ENCODE results near the gene PLPPR1.
"Not testable (repeated sequence)": the region's sequence is repeated elsewhere in the genome, so short reads cannot be mapped to it uniquely, and the experiment has no call there.

Gene PLPPR1

DNA sequence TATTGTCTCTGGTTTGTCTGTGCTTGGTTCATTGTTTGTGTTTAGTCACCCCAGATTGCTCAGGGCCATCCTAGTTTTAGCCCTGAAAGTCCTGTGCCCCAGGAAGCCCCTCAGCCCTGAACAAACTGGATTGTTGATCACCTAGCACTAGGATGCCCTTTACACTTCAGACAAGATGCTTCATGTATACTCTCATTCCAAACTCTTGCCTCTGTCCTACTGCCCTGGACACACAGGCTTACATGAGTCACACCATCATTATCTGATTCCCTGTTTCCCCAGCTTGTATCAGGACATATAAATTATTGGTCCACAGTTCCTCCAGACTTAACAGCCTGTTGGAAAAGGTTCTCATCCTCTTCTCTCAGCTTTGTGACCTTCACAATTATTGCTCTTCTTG is 236.2 kb downstream of the PLPPR1 start:
- H3K9me3 ChIP-seq (ENCODE audit: control insufficient read depth, low read depth, low read length) = no peaks in the 10 kb centered on the region
- H3K4me1 ChIP-seq (ENCODE audit: control insufficient read depth, low read depth, low read length) = peaks cover 6% of the 10 kb centered on the region
- H3K36me3 ChIP-seq (ENCODE audit: control insufficient read depth, low read depth, low read length) = no peaks in the 10 kb centered on the region
- no peak overlapping the region for H3K27ac ChIP-seq (ENCODE audit: low read length)
- no peaks in the 10 kb centered on the region for H3K27me3 ChIP-seq (ENCODE audit: control insufficient read depth, insufficient read depth, low read length)
- H3K4me3 ChIP-seq (ENCODE audit: low read length) = no peak overlapping the region
- H3K9ac ChIP-seq (ENCODE audit: low read length) = no peak overlapping the region

DNA sequence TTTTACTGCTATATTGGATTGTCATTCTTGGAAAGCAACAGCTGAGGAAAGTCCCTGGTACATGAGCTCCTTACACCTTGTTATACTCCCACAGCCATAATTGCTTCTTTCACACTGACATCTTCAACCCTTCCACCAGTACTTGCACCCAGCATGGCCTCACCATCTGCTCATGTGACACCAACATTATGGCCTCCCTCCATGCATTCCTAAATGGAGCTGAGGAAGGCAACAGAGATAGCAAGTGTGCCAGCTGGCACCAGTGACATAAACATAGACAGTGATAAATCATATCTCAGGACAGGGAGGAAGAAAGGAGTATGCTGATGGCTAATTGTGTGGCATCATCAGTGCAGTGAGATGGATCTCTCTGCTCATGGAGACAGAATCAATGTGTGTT is 236.7 kb downstream of the PLPPR1 start:
- Histone ChIP-seq H3K4me1 (ENCODE audit: control insufficient read depth, low read depth, low read length) (peaks cover 11% of the 10 kb centered on the region), H3K36me3 (ENCODE audit: control insufficient read depth, low read depth, low read length) (no peaks in the 10 kb centered on the region), H3K9ac (ENCODE audit: low read length) (no peak overlapping the region), H3K4me3 (ENCODE audit: low read length) (no peak overlapping the region), H3K27me3 (ENCODE audit: control insufficient read depth, insufficient read depth, low read length) (no peaks in the 10 kb centered on the region), H3K9me3 (ENCODE audit: control insufficient read depth, low read depth, low read length) (no peaks in the 10 kb centered on the region), H3K27ac (ENCODE audit: low read length) (no peak overlapping the region)

DNA sequence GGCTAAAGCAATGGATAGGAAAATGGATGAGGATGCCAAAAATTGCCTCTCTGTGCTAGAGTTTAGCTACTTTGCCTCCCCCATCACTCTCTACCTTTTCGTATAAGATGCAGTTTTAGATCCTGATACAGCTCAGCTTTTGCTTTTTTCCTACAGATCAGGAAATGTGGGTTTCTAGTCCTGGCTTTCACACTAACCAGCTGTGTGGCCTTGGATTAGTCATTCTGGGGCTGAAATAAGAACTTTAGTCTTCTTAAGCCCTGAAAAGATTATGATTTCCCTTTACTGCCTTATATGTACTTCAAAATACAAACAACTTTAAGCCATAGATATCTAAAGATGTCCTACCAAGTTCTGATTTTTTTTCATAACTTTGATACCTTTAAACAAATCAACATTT is 239.9 kb downstream of the PLPPR1 start:
- H3K9ac ChIP-seq (ENCODE audit: low read length) = no peak overlapping the region
- peaks cover 20% of the 10 kb centered on the region for H3K4me1 ChIP-seq (ENCODE audit: control insufficient read depth, low read depth, low read length)
- no peaks in the 10 kb centered on the region for H3K9me3 ChIP-seq (ENCODE audit: control insufficient read depth, low read depth, low read length)
- no peaks in the 10 kb centered on the region for H3K36me3 ChIP-seq (ENCODE audit: control insufficient read depth, low read depth, low read length)
- H3K27me3 ChIP-seq (ENCODE audit: control insufficient read depth, insufficient read depth, low read length) = no peaks in the 10 kb centered on the region
- H3K27ac ChIP-seq (ENCODE audit: low read length) = no peak overlapping the region
- no peak overlapping the region for H3K4me3 ChIP-seq (ENCODE audit: low read length)

DNA sequence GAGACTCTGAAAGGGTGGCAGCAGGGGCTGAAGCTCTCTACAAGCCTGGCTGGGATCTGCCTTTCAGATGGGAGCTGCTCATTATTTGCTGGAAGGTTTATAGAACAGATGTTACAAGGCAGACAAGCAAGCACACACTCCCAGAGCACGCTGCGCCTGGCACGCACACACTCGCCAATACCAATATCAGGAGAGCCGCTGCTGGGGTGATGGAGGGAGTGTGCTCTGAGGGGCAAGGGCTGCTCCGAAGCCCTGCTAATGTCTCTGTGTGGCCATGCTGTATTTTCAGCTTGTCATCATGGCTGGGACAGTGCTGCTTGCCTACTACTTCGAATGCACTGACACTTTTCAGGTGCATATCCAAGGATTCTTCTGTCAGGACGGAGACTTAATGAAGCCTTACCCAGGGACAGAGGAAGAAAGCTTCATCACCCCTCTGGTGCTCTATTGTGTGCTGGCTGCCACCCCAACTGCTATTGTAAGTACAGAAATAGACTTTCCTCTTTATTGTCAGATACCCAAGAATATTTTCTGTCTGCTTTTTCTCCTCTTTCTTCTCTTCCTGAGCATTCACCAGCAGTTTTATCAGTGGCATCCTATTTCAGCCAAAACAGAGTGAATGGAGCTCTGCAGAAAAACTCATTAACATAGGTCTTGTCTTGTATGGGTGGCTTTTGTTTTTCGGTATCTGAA is 241.2 kb downstream of the PLPPR1 start:
- Histone ChIP-seq H3K4me1 (ENCODE audit: control insufficient read depth, low read depth, low read length) (peaks cover 20% of the 10 kb centered on the region), H3K9ac (ENCODE audit: low read length) (no peak overlapping the region), H3K4me3 (ENCODE audit: low read length) (no peak overlapping the region), H3K36me3 (ENCODE audit: control insufficient read depth, low read depth, low read length) (no peaks in the 10 kb centered on the region), H3K27me3 (ENCODE audit: control insufficient read depth, insufficient read depth, low read length) (no peaks in the 10 kb centered on the region), H3K9me3 (ENCODE audit: control insufficient read depth, low read depth, low read length) (no peaks in the 10 kb centered on the region), H3K27ac (ENCODE audit: low read length) (no peak overlapping the region)

DNA sequence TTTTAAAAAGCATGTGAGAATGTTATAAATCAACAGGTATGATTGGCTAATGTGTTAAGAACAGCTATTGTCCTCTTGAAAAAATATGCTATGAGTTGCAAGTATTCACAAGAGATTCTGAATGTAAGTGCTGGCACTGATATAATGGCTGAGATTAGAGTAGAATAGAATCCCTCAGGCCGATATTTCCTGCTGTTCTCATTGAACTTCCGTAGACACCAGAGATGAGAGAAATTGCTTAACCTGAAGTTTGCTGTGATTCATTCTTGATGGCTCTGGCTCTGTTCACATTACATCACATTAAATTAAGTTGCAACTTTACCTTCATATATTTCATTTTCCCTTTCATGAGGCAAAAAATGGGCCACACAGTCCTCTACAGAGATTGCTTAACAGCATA is 241.8 kb downstream of the PLPPR1 start:
- H3K9me3 ChIP-seq (ENCODE audit: control insufficient read depth, low read depth, low read length) = no peaks in the 10 kb centered on the region
- no peak overlapping the region for H3K27ac ChIP-seq (ENCODE audit: low read length)
- H3K27me3 ChIP-seq (ENCODE audit: control insufficient read depth, insufficient read depth, low read length) = no peaks in the 10 kb centered on the region
- no peak overlapping the region for H3K4me3 ChIP-seq (ENCODE audit: low read length)
- no peaks in the 10 kb centered on the region for H3K36me3 ChIP-seq (ENCODE audit: control insufficient read depth, low read depth, low read length)
- peaks cover 20% of the 10 kb centered on the region for H3K4me1 ChIP-seq (ENCODE audit: control insufficient read depth, low read depth, low read length)
- H3K9ac ChIP-seq (ENCODE audit: low read length) = no peak overlapping the region

DNA sequence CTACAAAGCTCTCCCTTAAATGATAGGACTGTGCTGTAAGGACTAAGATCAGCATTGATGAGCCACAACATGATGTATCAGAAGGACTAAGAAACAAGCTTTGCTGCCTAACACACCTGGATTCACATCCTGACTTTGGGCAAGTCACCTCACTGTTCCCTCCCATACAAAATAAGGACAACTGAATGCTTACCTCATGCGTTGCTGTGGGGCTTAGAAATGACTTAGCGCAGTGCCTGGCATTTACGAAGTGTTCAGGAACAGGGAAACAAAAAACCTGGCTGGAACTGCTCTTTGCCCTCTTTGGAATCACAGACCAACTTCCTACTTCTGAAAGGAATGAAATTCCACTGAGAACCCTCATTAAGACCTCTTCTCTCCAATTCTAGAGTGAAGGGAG is 242.6 kb downstream of the PLPPR1 start:
- Histone ChIP-seq H3K9me3 (ENCODE audit: control insufficient read depth, low read depth, low read length) (no peaks in the 10 kb centered on the region), H3K4me1 (ENCODE audit: control insufficient read depth, low read depth, low read length) (peaks cover 20% of the 10 kb centered on the region), H3K36me3 (ENCODE audit: control insufficient read depth, low read depth, low read length) (no peaks in the 10 kb centered on the region), H3K9ac (ENCODE audit: low read length) (no peak overlapping the region), H3K27ac (ENCODE audit: low read length) (no peak overlapping the region), H3K27me3 (ENCODE audit: control insufficient read depth, insufficient read depth, low read length) (no peaks in the 10 kb centered on the region), H3K4me3 (ENCODE audit: low read length) (no peak overlapping the region)

DNA sequence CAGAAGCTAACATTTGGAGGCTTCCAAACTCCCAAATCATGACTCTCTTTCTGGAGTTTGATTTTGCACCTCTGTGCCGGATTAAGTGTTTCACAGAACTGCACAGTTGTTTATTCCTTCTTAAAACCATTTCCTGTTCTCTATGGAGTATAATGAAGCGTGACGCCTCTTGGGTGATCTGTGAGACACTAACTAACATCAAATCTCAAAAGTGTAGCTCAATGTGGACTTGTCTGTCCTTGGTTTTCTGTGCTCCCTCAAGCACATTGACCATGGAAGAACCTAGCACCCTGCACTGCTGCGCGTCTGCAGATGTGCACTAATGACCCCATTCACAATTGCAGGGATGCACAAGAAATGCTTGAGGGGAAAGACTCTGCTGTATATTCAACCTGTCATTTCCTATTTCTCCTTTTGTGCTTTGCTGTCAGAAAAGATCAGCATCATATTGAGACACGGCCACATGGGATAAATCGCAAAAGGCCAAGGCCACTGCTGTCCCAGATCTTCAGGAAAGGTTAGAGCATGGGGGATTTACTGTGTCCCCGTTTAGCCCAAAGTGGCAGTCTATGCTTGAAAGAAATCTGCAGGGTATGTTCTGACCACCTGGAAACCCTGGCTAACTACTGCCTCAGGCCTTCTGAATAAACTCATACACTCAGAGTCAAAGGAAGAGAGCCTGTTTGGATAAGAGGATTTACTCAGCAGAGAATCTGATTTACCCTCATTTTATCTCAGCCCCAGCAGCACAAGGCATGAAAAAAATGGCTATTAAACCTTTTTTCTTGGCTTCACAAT is 246.6 kb downstream of the PLPPR1 start:
- Histone ChIP-seq H3K4me1 (ENCODE audit: control insufficient read depth, low read depth, low read length) (peaks cover 10% of the 10 kb centered on the region), H3K27me3 (ENCODE audit: control insufficient read depth, insufficient read depth, low read length) (no peaks in the 10 kb centered on the region), H3K36me3 (ENCODE audit: control insufficient read depth, low read depth, low read length) (no peaks in the 10 kb centered on the region), H3K9ac (ENCODE audit: low read length) (no peak overlapping the region), H3K27ac (ENCODE audit: low read length) (no peak overlapping the region), H3K4me3 (ENCODE audit: low read length) (no peak overlapping the region), H3K9me3 (ENCODE audit: control insufficient read depth, low read depth, low read length) (no peaks in the 10 kb centered on the region)

DNA sequence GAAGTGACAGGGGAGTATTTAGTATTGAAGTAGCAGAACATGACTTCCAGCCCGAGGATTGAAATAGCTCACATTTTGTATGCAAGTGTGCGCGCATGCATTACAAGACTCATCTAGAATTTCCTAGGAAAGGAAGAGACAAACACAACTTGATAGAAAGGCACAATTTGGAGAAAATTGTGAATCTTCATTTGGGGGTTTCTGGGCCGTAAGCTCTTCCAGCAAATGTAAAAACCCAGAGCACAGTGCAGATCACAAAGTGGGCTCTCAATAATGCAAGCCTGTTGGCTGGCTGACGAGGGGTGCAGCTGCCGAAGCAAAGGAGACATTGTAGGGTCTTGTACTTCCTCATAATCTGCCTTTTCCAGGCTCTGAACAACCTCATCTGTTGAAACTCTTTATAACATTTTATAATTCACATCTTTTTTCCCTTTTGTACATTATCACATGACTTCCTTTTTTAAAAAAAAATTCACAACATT is 247.3 kb downstream of the PLPPR1 start:
- Histone ChIP-seq H3K4me1 (ENCODE audit: control insufficient read depth, low read depth, low read length) (peaks cover 4% of the 10 kb centered on the region), H3K36me3 (ENCODE audit: control insufficient read depth, low read depth, low read length) (no peaks in the 10 kb centered on the region), H3K9ac (ENCODE audit: low read length) (no peak overlapping the region), H3K4me3 (ENCODE audit: low read length) (no peak overlapping the region), H3K9me3 (ENCODE audit: control insufficient read depth, low read depth, low read length) (no peaks in the 10 kb centered on the region), H3K27ac (ENCODE audit: low read length) (no peak overlapping the region), H3K27me3 (ENCODE audit: control insufficient read depth, insufficient read depth, low read length) (no peaks in the 10 kb centered on the region)

DNA sequence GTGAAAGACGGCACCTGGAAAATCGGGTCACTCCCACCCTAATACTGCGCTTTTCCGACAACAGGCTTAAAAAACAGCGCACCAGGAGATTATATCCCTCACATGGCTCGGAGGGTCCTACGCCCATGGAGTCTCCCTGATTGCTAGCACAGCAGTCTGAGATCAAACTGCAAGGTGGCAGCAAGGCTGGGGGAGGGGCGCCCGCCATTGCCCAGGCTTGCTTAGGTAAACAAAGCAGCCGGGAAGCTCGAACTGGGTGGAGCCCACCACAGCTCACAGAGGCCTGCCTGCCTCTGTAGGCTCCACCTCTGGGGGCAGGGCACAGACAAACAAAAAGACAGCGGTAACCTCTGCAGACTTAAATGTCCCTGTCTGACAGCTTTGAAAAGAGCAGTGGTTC is 262.5 kb downstream of the PLPPR1 start:
- not testable (repeated sequence) for H3K4me1 ChIP-seq (ENCODE audit: control insufficient read depth, low read depth, low read length)

DNA sequence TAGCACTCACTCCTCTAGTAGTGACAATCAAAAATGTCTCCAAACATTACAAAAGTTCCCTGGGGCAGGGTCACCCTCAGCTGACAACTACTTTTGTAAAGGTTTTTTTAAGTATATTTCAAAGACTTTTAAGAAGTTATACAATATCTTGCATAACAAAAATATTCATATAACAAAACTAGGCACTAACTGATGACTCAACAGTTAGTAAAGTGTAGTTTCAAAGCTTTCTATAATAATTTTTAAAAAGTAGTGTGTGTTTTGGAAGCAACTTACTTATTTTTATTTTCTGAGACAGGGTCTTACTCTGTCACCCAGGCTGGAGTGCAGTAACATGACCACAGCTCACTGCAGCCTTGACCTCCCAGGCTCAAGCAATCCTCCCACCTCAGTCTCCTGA is 271.4 kb downstream of the PLPPR1 start:
- Histone ChIP-seq H3K4me1 (ENCODE audit: control insufficient read depth, low read depth, low read length) (peaks cover 5% of the 10 kb centered on the region), H3K9me3 (ENCODE audit: control insufficient read depth, low read depth, low read length) (no peaks in the 10 kb centered on the region), H3K27ac (ENCODE audit: low read length) (no peak overlapping the region), H3K27me3 (ENCODE audit: control insufficient read depth, insufficient read depth, low read length) (no peaks in the 10 kb centered on the region), H3K4me3 (ENCODE audit: low read length) (no peak overlapping the region), H3K36me3 (ENCODE audit: control insufficient read depth, low read depth, low read length) (no peaks in the 10 kb centered on the region), H3K9ac (ENCODE audit: low read length) (no peak overlapping the region)

More for the DNA sequence above, 262.5 kb downstream of the PLPPR1 start:
- H3K27ac ChIP-seq (ENCODE audit: low read length); H3K9me3 ChIP-seq (ENCODE audit: control insufficient read depth, low read depth, low read length); H3K9ac ChIP-seq (ENCODE audit: low read length); H3K36me3 ChIP-seq (ENCODE audit: control insufficient read depth, low read depth, low read length); H3K27me3 ChIP-seq (ENCODE audit: control insufficient read depth, insufficient read depth, low read length); H3K4me3 ChIP-seq (ENCODE audit: low read length): not testable (repeated sequence)

DNA sequence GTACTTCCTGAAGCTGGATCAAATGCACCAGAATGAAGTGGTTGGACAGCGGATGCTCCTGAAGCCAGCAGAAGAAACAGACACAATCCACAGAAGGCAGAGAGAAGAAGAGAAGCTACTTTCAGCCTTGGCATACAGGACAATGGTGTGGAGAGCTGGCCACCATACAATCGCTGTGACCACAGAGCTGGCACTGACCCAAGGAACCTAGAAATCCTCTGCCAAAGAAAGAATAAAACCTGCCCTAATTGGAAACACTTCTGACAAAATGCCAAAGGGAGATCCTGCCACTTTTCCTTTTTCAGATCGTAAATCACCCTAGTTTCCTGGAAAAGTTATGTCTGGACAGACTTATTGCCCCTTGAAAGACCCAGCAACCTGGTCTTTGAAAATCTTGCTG is 278.5 kb downstream of the PLPPR1 start:
- no peak overlapping the region for H3K27ac ChIP-seq (ENCODE audit: low read length)
- H3K4me1 ChIP-seq (ENCODE audit: control insufficient read depth, low read depth, low read length) = no peaks in the 10 kb centered on the region

More for the DNA sequence above, 278.5 kb downstream of the PLPPR1 start:
- Histone ChIP-seq H3K27me3 (ENCODE audit: control insufficient read depth, insufficient read depth, low read length) (no peaks in the 10 kb centered on the region), H3K4me3 (ENCODE audit: low read length) (no peak overlapping the region), H3K9me3 (ENCODE audit: control insufficient read depth, low read depth, low read length) (no peaks in the 10 kb centered on the region), H3K9ac (ENCODE audit: low read length) (no peak overlapping the region), H3K36me3 (ENCODE audit: control insufficient read depth, low read depth, low read length) (no peaks in the 10 kb centered on the region)
